Hematopoietic multipotent progenitor cell treated with erythropoietin and hydrocortisone succinate and interleukin-3 and kit ligand, for 17 days (in vitro differentiated cells): ENCODE data around the gene SPATA24.
"Not testable (repeated sequence)": the region's sequence is repeated elsewhere in the genome, so short reads cannot be mapped to it uniquely, and the experiment has no call there.

Experiments
- DNase-seq: peaks from one replicate; pipeline ENCODE4 v3.0.0-alpha.2; 2015; ENCODE audit warnings: low spot score

Gene SPATA24

DNA sequence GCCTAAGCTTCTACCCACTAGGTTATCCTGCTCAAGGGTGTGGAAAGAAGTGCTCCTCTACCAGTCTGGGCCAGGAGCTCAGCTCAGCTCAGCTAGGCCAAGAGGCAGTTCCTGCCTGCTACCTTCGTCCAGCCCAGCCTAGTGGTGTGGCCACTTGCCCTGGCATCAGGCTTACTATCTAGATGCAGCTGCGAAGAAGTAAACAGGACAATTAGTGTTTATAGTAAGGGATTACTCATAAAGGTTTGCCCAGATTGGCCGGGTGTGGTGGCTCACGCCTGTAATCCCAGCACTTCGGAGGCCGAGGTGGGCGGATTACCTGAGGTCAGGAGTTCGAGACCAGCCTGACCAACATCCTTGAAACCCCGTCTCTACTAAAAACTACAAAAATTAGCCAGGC, 12.8 kb upstream of the SPATA24 start:
- DNase-seq: no peak

DNA sequence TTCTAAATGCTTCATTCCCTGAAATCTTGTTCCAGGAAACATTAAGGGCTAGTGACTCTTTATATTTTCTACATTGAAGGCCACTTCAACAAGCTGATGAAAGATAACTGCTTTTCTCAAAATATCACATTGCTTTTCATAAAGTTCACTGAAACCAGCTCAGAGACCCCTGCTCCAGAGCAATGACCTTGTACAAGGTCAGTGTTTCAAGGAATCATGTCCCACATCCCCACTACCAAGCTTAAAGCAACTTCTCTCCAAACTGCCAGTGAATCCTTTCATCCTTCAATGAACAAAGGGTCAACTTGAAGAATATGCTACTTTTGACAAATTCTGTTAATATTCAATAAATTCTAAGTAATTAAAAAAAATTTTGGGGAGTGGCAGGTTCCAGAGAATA, 12.0 kb upstream of the SPATA24 start:
- no peak for DNase-seq

DNA sequence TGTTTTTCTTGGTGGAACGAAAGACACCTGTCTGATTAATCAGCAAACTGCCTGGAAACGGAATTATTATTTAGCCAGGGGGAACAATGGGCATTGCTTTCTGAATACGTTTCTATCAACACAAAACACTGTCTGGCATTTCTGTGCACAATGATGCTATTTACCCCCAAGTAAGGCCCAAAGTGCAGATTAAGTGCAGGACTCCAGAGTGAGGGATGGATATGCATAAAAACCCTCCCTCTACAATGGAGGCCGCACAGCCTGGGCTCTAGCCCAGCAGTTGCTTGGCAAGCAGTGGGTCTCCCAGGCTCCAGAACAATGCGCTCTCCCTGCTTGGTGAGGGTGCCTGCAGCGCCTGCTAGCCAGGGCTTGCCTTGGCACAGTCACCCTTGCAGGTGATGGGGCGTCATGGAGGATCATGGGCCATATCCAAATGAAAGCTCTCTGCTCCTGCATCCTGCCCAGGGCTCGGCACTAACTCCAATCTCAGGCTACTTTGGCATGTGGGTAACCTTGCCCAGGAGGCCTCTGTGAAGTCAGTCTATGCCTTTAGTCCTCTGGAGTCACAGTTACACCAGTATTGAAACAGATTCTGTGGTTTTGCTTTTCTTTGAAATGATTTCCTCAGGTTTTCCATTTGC, 11.5 kb upstream of the SPATA24 start:
- DNase-seq: no peak

DNA sequence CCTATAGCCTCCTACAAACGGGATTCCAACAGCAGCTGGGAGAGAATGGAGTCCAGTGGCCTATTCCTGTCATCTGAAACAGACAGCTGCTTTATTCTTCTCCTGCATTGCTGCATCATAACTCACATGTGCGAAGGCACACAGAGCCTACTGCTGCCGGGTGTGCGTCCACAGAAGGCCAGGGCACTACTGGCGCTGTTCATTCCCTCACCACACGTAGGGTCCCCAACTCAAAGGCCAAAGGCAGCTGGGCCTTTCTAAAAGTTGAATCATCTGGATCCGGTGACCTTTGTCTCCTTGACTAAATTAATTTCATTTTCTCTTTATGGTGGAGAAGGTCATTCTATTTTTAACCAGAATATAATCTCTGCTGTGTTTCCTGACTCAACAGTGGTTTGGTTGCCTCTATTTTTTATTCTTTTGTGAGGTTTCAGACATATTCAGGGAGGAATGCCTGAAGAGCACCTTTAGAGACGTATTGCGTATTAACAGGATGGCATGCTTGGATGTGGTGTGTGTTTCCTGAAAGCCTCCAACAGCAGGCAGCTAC, 10.8 kb upstream of the SPATA24 start:
- no peak for DNase-seq

DNA sequence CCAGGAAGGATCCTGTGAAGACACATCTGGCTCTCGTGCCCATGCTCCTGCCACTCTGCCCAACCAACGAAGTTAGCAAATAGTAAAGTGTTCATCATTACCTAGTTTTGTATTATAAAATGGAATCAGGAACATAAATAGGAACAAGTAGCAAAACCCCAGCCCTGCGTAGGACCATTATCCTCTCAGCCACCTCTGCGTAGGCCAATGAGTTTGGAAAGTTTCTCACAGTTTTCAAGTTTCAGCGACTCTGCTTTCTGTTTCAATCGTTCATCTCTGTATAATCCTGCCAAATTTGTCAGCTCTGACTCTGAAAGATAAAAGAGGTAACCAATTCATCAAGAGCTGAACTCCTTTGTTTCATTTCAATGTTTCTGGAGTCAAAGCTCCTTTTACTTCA, 10.1 kb upstream of the SPATA24 start:
- DNase-seq: no peak

DNA sequence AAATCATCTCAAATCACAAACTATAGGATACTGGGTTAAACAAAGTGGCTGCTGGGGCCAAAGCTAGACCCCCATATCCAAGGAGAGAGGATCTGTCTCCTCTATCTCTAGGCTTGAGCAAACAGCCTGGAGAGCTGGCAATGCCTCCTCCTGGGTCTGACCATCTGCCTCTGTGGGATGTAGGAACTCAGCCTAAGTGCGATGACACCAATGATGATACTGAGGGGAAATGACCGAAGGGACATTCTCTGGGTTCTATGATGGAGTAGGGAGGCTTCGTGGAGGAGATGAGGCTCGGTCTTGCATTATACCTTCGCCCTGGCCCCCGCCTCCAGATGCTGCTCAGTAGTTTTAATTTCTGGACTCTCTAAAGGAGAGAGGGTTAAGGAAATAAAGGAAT, 9.3 kb upstream of the SPATA24 start:
- no peak for DNase-seq

DNA sequence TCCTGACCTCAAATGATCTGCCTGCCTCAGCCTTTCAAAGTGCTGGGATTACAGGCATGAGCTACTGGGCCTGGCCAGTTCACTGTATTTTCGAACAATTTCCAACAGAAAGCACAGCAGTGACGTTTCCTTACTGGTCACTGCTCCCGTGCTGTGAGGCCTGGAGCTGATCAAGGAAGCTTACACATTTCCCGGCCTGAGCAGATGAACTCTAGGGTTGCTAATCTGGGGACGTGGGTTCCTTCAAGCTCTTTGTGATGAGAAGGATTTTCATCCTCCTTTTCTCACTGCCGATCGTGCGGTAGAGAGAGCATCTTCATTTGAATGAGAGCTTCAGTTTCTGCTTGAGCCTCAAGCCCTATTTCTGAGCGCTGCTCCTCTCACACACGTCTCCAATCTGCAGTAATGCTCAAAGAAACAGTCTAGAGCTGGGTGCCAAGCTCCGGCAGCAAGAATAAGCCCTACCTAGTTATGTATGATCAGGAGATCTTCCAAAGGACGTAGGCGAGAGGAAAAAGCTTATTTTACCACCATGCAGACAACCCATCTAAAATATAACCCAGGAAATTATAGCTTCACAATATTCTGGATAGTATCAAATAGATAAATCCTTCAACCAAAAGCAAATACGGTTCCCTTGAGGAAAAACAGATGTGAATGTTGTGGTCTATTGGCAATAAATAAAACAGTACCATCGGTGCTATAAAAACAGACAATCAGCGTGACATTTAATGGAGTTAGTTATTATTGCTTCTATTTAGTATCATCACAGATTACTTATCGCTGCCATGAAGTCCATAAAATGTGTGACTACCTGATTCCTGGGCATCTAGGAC, 7.3 kb upstream of the SPATA24 start:
- DNase-seq: no peak

DNA sequence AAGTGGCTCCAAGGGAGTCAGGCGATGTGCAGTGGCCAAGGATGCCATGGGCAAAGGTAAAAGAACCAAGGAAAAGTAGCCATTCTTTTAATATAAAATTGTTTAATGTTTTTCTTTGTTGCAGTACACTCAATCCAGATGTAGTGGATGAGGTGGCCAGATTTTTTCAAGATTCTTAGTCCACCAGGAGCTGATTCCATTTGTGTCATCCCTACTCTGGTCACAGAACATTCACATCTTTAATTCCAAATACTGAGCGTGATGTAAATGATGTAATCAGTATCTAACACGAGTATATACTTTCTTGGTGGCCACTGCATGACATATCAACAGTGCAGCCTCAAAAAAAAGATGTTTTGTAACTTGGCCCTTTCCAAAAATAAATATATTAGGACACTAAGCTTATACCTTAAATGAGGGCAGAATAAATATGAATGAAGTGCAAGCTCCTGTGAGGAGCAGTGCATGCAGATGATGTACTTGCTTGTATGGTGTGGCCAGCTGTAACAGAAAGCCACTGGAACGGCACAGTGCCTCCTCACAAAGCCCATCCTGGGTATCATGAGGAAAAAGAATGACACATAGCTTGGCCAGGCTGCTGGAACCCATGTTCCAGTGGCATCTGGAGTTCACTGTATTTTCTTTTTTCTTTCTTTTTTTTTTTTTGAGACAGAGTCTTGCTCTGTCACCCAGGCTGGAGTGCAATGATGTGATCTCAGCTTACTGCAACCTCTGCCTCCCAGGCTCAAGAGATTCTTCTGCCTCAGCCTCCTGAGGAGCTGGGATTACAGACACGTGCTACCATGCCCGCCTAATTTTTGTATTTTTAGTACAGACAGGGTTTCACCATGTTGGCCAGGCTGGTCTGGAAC, 6.5 kb upstream of the SPATA24 start:
- DNase-seq: no peak

DNA sequence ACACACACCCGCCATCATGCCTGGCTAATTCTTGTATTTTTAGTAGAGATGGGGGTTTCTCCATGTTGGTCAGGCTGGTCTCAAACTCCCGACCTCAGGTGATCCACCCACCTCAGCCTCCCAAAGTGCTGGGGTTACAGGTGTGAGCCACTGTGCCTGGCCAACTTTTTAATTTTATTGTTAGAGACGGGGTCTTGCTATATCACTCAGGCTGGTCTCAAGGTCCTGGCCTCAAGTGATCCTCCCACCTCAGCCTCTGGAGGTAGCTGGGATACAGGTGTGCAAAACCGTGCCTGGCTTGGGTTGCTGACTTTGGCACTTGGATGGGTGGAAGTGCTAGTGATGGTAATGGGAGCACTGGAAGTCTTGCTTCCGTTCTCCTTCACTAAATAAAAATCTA, 5.2 kb upstream of the SPATA24 start:
- not testable (repeated sequence) for DNase-seq

DNA sequence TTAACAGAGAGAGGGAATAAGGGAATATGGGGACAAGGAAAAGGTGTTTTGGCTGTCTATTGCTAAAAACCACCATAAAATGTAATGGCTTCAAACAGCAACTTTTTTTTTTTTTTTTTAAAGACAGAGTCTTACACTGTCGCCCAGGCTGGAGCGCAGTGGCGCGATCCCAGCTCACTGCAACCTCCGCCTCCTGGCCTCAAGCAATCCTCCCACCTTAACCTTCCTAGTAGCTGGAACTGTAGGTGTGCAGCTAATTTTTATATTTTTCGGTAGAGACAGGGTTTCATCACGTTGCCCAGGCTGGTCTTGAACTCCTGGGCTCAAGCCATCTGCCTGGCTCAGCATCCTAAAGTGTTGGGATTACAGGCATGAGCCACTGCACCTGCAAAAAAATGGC, 4.3 kb upstream of the SPATA24 start:
- DNase-seq: no peak

DNA sequence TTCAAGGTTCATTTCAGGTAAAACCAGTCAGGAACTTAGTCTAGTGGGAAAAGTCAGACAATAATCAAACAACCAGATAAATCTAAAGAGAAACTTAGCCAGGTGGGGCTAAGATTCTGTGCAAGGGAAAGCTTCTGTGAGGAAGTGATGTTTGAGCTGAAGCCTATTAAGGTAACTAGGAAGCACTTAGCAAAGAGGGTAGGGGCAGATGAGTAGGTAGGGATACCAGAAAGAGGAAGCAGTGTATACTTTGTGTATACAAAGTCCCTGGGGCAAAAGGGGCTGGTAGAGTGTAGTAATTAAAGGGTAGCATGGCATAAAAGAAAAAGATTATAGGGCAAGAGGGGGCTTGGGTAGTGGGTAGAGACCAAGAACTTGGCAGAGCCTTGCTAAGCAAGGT, 3.6 kb upstream of the SPATA24 start:
- DNase-seq: no peak

DNA sequence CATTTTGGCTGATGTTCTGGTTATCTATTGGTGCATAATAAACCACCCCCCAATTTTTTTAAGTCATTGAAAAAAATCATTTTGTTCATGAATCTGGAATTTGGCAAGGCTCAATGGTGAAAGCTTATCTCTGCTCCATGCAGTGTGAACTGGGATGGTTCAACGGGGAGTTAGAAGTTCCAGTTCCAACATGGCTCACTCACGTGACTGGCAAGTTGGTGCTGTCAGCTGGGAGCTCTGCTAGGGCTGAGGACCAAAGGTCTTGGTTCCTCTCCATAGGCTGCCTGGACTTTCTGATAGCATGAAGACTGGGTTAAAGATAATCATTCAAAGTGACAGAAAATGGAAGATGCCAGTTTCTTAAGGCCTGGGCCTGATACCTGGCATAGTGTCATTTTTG, 3.1 kb upstream of the SPATA24 start:
- no peak for DNase-seq

DNA sequence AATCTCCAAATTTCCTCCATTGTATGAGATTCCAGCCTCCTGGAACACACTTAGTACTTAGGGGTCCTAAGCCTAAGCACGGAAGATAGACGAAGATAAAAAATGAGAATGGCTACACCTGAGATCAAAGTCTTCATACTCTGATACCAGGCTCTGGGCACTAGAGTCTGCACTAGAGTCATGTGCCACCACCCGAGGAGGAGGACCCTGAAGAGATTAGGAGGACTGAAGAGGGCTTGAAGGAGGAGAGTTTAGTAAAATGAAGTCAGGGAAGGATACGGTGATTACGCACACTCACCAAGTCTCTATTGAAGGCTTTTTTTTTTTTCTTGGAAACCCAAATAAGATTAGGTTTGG, 573 bp upstream of the SPATA24 start:
- DNase-seq: no peak

DNA sequence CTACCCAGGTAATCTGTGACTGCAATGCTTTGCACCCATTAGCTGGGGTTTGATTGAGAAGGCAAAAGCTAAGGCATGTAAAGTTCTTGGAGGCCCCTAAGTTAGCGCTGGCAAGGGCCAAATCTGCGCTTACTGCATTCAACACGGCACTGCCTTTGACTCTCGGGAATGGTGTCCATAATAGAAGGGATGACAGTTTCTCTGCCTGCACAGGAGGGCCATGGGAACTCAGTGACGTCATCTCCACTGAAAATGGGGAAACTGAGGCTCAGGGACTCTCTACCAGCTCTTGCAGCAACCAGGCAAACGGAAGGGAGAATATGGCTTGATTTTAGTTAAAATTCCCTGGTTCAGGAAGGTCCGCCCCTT, 487 bp downstream of the SPATA24 start:
- DNase-seq: no peak

DNA sequence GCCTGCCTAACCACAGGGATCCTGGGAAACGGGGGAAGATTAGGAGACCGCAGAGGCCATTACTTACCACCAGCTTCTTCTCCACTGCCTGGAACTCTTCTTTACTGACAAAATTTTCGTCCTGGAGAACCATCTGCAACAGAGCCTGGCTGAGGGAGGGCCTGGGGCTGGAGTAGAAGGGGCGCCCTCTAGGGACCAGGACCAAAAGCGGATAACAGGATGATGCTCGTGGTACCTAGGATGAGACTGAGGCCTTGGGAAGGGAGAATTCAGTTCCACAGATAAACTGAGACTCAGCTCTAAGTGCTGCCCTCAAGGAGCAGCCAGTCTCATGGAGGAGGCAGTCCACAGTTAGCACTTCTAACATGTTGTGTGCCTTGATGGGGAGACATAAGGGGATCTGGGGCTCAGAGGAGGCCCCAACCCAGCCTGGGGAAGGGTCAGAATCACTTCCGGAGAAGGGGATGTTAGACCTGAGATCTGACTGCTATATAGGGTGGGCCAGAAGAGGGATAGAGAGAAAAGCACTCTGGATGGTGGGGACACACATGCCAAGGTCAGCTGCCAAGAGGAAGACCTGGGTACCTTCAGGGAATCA, 1.2 kb downstream of the SPATA24 start:
- DNase-seq: peak; percentile 49

DNA sequence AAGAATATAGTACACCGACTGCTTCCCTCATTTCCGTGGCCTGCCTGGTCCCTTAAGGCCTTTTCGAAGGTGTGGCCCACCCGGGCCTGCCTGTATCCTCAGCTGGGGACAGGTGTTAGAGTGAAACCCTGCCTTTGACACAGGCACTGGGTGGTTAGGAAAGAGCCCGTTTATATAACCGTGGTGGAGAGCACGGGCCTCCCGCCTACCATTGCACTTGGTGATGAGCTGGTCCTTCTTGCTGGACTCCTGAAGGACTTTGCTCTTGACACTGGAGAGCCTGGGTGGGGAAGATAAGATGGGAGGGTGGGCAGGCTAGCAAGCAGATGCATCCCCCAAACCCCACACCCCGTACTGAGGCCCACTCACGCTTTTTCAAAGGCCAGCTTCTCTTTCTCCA, 2.3 kb downstream of the SPATA24 start:
- DNase-seq: no peak

DNA sequence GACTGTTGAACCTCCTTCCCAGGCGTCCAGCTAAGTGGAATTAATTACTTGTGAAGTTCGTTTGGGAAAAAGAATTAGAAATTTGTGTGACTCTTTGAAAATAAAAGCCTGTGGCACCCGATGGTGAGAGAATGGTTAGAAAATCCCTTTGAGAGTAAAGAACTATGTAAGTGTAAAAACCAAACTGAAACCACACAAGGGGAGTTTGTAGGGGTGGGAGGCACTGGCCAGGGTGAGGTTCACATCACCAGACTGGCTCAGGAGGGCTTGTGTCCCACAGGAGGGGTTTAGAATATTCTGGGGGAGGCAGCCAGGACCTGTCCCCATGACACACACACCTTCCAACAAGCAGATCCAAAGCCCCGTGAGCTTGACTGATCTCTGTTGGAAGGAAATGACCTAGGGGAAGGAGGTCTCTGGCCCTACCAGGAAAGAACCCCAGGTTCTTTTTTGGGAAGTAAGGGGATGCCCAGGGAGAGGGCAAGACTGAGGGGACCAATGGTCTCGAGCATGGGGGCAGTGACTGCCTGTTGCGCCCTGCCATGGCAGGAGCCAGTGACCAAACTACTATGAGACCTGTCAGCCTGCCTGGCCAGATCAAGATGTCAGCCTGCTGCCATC, 4.3 kb downstream of the SPATA24 start:
- no peak for DNase-seq

DNA sequence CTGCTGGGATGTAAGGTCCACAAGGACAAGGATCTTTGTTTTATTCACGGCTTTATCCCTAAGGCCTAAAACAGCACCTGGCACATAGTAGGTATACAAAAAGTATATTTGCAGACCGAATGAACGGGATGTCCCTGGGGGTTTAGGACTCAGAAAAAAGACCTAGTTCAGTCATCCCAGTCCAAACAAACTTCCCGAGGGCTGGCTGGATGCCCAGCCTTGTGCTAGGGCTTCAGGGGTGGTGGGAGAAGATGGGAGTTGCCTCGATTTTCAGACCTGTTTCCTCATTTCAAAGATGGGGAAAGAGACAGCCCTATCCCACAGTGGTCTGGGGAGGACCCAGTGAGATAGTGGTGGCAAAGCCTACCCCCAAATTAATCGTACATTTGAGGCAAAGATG, 6.0 kb downstream of the SPATA24 start:
- no peak for DNase-seq

DNA sequence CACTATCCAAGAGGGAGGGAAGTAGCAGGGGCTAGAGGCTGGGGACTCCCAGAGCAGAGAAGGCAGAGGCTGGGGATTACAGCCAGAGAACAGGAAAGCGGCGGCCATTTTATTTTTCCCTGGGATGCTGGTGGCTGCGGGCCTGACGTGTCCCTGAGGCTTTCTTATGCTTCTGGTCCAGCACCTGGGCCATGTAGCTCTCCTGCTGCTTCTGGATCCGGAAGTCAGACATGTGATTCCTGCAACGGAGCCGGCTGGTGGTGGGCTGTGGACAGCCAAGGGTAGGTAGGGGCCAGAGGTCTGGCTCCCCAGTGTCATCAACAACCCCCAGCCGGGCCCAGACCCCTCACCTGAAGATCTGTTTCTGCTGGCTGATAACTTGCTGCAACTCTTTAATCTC, 7.2 kb downstream of the SPATA24 start:
- DNase-seq: no peak

DNA sequence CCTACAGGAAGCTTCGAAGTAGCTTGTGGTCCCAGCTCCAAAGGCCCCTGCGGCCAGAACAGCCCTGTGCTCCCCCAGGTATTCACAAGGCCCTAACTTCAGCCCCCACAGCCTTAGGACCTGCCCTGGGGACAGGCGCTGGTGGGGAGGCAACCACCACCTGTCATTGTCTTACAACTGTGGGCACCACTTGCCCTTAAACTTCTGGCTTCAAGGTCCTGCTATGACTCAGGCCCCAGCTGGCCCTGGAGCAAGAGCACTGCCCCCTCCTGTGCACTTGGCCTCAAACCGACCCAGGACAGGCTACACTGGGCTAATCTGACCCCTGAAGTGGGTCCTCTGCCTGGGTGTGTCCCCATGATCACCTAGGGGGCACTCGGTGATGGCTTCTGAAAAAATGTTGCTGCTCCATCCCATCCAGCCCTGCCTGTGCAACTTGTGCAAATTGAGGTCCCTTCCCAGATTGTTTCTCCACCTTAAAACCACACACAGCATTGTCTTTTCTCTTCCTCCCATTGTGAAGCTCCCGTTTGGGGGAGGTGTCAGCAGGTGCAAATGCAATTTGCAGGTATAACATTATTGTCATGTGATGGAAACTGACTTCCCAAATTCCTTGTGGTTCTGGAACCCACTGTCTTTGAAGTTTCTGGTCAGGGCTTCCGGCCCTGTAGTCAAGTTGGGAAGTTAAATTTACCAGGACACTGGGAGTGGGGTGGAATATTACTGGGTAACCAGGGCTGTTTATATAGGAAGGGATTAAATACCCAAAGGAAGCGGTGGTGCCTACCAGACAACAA, 7.8 kb downstream of the SPATA24 start:
- DNase-seq: no peak
